ENCODE results near the gene KDM6B.
A peak's percentile ranks its signal among the peaks of the same experiment; 100 is the strongest.
"Not testable (repeated sequence)": the region's sequence is repeated elsewhere in the genome, so short reads cannot be mapped to it uniquely, and the experiment has no call there.

Gene KDM6B

DNA sequence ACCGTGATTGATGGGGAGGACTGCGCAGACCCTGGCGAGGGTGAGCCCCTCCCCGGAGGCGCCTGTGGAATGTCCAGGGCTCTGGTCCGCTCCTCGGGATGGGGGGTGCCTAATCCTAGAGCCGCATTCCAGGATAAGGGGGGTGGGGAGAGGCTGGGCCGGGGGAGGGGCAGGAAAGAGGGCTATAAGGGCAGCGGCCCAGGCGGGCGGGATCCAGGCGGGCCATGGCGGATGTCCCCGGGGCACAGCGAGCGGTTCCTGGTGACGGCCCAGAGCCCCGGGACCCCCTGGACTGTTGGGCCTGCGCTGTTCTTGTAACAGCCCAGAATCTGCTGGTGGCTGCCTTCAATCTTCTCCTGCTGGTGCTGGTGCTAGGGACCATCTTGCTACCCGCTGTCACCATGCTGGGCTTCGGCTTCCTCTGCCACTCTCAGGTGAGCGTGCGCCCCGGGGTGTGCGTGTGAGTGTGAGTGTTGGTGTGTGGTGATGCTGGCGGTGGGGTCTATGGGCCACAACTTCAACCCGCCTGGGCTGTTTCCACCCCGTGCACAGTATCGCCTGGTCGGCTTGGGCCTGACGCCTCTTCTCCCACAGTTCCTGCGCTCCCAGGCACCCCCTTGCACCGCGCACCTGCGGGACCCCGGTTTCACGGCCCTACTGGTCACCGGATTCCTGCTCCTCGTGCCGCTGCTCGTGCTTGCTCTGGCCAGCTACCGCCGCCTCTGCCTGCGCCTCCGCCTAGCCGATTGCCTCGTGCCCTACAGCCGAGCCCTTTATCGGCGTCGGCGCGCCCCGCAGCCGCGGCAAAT, 21.0 kb downstream of the KDM6B start, which contains the start of gene TMEM88:
TMEM88 (plus strand) TSS at position 216 of the 809 bp plus-strand sequence; CDS start at position 225, 9 bp downstream.
- no peak for FAIRE-seq

- no peak for FAIRE-seq
These were observed 21.6 kb downstream of the KDM6B start for GRCh38 chr17:7855660-7856010.

DNA sequence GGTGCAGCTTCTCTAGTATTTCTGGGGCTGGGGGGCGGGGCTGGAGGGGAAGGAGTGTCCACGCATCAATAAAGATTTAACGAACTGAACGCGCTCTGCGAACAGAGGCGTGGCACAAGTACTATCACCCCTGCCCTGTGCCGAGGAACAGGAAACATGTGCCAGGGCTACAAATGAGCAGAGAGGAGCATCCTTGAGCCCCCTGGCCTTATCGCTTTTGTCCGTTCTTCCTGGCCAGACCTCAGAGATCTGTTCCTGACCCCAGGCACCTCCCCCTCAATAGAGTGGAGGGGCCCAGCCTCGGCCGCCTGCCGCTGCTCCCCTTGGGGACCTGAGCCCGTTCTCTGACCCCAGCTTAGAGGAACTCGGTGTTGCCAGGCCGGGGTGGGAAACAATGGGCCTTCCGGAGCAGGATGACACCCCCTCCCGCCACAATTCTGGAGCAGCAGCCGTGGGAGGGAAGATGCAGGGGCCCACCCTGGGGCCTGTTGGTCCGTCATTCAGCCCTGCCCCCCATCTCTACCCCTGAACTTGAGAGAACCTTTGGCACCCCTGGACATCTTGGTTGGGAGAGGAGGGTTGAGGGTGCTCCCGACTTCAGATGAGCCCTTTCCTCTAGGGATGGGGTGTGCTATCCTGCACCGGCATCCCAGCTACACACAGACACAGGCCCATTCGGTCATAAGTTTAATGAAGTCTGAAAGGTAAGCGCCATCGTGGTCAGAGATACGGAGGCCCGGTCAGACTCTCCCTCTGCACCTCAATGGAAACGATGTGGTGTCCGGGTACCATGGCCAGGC, 22.2 kb downstream of the KDM6B start:
- no peak for FAIRE-seq

- peak; percentile 95 for FAIRE-seq
These were observed 23.0 kb downstream of the KDM6B start, which contains the start of gene NAA38 for GRCh38 chr17:7856811-7857712. TSS of gene NAA38 (minus strand) at chr17:7857559. CDS start at chr17:7857463, 96 bp downstream.

DNA sequence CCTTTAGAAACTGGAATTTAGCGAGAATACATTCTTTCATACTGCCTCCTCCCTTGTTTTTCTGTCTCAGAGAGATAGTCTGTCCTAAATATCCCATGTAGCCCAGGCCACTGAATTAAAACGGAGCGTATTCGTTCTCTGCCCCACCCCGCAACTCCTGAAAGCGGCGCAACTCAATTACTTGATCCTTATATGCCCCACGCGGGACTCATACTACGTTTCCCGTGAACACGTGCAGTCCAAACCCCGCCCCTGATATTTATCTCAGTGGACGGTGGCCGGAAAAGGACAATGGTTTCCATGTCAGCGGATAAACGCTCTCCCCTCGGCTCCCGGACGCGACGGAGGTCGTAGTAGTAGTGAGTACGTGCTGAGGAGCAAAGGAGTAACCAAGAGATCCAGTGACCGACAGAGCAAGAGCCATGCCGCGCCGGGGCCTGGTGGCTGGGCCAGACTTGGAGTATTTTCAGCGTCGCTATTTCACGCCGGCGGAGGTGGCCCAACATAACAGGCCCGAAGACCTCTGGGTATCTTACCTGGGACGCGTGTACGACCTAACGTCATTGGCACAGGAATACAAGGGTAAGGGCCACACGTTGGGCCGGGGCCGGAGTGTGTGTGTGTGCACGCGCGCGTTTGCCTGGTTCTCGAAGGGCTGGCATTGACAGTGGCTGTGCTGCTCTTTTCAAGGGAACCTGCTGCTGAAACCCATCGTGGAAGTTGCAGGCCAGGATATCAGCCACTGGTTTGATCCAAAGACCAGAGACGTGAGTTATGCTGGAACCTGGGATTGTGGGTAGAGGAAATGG, 23.9 kb downstream of the KDM6B start, which contains the start of gene CYB5D1:
CYB5D1 (plus strand) TSS at position 291 of the 809 bp plus-strand sequence; CDS start at position 423, 132 bp downstream.
- FAIRE-seq, result no peak

GRCh38 chr17:7858522-7858810, 24.4 kb downstream of the KDM6B start:
- FAIRE-seq, result no peak

- no peak for FAIRE-seq
These were observed 25.0 kb downstream of the KDM6B start for GRCh38 chr17:7859028-7859427.

GRCh38 chr17:7862692-7863437, 28.8 kb downstream of the KDM6B start:
- no peak for FAIRE-seq

DNA sequence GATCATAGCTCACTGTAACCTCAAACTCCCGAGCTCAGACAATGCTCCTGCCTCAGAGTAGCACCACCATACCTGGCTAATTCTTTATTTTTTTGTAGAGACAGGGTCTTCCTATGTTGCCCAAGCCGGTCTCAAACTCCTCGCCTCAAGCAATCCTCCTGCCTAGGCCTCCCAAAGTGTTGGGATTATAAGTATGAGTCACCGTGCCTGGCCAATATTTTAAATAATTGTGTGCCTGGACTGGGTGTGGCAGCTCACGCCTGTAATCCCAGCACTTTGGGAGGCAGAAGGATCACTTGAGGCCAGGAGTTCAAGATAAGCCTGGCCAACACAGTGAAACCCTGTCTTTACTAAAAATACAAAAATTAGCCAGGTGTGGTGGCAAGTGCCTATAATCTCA, 30.4 kb downstream of the KDM6B start:
- FAIRE-seq, result not testable (repeated sequence)

DNA sequence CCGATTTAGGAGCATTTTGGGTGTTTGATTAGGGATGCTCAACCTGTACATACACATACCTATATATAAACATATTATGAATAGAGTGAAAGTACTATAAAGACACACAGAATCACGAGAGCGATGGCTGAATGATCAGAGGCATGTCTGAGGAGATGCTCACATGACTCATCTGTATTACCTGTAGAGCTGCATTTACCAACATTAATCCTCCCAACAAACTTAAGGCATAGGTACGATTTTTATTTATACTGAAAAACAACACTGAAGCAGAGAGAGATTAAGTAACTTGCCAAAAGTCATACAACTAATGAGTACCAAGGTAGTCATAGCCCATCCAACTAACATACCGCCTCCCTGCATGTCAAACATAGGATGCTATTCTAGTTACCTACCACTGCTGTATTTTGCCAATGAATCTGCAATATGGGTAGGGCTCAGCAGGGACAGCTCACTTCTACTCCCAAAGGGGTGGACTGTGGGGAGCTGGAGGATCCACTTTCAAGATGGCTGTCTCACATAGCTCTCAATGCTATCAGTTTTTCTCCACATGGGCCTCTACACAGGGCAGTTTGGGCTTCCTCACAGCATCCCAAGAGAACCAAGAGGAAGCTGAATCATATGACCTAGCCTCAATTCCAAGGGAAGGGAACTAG, 31.1 kb downstream of the KDM6B start:
- no peak for FAIRE-seq

DNA sequence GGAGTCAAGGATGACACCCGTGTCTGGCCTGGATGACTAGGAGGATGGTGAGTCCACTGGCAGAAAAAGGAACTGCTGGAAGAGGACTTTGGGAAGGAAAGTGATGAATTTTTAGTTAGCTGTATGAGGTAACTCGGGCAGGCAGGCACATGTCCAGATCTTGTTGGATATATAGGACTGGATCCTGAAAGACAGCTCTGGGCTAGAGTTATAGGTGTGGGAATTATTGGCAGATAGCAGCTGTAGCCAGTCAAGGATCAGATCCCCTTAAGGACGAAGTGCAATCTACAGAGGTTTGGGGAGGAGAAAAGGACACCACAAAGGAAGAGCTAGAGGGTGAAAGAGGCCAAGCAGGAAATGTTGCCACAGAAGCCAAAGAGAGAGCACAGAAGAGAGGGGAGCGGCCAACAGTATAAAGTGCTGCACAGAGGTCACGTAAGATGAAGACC, 33.9 kb downstream of the KDM6B start:
- no peak for FAIRE-seq

GRCh38 chr17:7873051-7873450, 39.0 kb downstream of the KDM6B start:
- FAIRE-seq, result no peak

DNA sequence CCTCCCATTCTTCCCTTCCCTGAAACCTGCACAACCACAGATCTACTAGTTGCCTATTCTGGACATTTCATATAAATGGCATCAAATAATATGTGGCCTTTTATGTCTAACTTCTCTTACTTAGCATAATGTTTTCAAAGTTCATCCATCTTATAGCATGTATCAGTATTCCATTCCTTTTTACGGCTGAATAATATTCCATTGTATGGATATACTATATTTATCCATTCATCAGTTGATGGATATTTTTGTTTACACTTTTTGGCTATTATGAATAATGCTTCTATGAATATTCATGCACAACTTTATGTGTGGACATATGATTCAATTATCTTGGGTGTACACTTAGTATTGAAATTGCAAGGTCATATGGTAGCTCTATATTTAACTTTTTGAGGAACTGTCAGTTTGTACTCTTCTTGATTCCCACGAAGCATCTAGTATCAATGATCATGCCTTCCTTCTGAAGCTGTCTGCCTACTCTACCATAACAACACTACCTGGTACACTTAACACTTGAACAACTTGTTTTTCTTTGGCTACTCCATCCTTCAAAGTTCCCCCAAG, 41.9 kb downstream of the KDM6B start:
- no peak for FAIRE-seq

GRCh38 chr17:7878234-7878633, 44.2 kb downstream of the KDM6B start:
- no peak for FAIRE-seq

- no peak for FAIRE-seq
These were observed 46.3 kb downstream of the KDM6B start for GRCh38 chr17:7880076-7880868.

DNA sequence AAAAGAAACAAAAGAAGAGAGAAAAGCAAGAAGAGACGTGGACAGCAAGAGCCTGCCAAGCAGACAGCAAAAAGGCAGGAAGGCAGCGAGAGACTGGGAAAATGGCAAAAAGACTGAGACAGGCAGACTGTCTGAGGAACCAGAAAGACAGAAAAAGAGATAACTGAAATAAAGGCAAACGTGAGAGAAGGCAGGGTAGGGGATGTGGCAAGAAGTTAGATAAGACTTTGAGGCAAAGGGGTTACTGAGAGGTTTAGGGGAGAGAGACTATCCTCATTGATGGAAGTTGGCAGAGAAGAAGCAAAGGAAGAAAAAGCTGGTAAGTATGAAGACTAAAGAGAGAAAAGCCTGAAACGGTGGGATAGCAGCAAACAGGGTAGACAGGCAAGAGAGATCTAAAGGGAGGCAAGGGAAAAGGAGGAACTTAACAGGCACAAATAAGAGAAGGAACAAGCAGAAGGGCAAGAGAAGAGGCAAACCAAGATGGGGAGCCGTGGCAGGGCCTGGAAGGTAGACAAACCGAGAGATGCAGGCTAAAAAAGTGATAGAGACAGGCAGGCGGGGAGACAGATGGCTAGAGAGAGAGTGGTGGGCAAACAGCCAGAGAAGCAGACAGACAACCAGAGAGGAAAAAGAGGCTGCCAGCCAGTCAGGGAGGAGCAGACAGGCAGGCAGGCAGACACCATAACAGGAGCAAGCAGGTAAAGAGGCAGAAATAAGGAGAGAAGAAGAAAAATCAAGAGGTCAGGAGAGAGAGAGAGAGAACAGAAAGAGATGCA, 47.4 kb downstream of the KDM6B start:
- no peak for FAIRE-seq

GRCh38 chr17:7882068-7882467, 48.1 kb downstream of the KDM6B start:
- FAIRE-seq, result no peak

DNA sequence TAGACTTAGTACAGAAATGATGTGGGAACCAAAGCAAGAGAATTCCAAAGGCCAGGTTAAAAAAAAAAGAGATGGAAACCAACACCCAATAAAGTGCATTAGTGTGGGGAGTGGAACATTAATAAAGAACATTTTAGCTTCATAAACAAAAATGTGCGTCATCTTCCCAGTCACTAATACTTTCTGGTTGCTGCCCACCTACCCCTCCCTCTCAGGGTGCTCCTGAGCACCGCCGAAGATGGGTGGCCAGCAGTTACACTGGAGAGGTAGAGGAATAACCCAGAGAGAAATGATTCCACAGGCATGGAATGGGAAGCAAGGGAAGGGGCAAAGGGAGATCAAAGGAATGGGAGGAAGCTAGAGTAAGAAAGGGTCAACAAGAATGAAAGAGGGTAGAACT, 48.6 kb downstream of the KDM6B start:
- no peak for FAIRE-seq
